HL-60 (cell line): ENCODE results near the gene EPB41L2.

Experiments used
- DNase-seq, 2 experiments: peaks; one replicate each; pipeline ENCODE4 v3.0.0-alpha.2; 2010 to 2020; ENCODE audit warnings: low read depth in 1 of 2, low spot score in 1 of 2
- H3K27ac ChIP-seq: fragments of 250-450 bp; sonication (Bioruptor Pico); replicated peaks from 2 replicates; pipeline ENCODE4 v1.5.1; 2020; ENCODE audit warnings: mild to moderate bottlenecking, moderate library complexity
- H3K27me3 ChIP-seq: fragments of 250-450 bp; sonication (Bioruptor Pico); 2 replicates; pipeline ENCODE4 v1.5.1; 2021; ENCODE audit warnings: mild to moderate bottlenecking, moderate library complexity; ENCODE audit not compliant: insufficient read depth, poor library complexity, severe bottlenecking
- H3K4me3 ChIP-seq: replicated peaks from 2 replicates; pipeline ENCODE4 v1.5.1; 2011; ENCODE audit warnings: mild to moderate bottlenecking, control low read depth, low read length; ENCODE audit not compliant: insufficient read depth
- GABPA ChIP-seq: IDR thresholded peaks from 2 replicates; pipeline ENCODE4 v1.6.1; 2012; ENCODE audit warnings: low read depth
- POLR2AphosphoS5 ChIP-seq: IDR thresholded peaks from 2 replicates; pipeline ENCODE4 v1.6.1; 2012; ENCODE audit warnings: low read depth
- SPI1 ChIP-seq: IDR thresholded peaks from 2 replicates; pipeline ENCODE4 v1.6.1; 2012; ENCODE audit warnings: low read depth, mild to moderate bottlenecking, borderline replicate concordance
- TF ChIP-seq, protein P1 (sequence below): IDR thresholded peaks from 2 replicates; pipeline ENCODE4 v1.6.1; 2012; ENCODE audit warnings: low read depth; ENCODE audit not compliant: insufficient replicate concordance
- TF ChIP-seq, protein P2 (sequence below): IDR thresholded peaks from one replicate; pipeline ENCODE4 v1.5.1; 2011; ENCODE audit warnings: low read length, control low read depth, inconsistent platforms; ENCODE audit not compliant: insufficient read depth

The EPB41L2 gene

DNA sequence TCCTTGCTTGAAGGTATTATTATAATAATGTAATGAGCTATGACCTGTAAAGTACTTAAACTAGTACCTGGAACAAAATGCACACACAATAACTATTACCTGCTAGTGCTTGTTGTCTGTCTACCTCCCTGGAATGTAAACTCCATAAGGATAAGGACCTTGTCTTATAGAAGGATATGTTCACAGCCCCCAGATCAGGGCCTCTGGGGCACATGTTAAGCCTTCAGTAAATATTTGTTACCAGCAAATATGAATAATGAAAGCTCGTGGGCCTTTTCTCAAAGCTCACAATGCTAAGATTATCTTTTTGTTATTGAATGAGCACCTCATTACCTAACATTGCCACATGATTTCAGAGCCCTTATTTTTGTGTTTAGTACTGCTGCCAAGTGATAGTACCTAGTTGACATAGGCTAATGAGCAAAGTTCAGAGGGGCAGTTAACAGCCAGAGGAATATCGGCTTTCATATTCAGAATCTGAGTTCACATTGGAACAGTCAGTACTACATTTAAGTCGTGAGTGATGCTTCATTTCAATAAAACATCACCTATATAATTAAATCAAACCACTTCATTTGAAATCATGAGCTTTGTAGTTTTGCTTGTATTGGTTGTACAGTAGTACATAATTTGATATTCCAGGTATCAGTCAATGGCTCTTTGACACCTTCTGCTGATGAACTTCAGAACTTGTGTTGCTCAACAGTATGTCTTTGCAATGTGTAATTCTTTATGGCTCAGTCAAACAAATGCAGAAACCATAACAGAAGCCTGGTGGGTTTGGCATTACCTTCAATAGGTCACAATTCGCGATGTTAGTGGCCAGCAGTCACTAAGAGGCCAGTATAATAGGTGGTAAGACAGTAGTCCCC lies 247.6 kb downstream of the EPB41L2 start:
- H3K27ac ChIP-seq, result no peak overlapping the region
- H3K27me3 ChIP-seq, result no peaks in the 10 kb centered on the region
- DNase-seq, result no peak
- TF ChIP-seq, protein P1, sequence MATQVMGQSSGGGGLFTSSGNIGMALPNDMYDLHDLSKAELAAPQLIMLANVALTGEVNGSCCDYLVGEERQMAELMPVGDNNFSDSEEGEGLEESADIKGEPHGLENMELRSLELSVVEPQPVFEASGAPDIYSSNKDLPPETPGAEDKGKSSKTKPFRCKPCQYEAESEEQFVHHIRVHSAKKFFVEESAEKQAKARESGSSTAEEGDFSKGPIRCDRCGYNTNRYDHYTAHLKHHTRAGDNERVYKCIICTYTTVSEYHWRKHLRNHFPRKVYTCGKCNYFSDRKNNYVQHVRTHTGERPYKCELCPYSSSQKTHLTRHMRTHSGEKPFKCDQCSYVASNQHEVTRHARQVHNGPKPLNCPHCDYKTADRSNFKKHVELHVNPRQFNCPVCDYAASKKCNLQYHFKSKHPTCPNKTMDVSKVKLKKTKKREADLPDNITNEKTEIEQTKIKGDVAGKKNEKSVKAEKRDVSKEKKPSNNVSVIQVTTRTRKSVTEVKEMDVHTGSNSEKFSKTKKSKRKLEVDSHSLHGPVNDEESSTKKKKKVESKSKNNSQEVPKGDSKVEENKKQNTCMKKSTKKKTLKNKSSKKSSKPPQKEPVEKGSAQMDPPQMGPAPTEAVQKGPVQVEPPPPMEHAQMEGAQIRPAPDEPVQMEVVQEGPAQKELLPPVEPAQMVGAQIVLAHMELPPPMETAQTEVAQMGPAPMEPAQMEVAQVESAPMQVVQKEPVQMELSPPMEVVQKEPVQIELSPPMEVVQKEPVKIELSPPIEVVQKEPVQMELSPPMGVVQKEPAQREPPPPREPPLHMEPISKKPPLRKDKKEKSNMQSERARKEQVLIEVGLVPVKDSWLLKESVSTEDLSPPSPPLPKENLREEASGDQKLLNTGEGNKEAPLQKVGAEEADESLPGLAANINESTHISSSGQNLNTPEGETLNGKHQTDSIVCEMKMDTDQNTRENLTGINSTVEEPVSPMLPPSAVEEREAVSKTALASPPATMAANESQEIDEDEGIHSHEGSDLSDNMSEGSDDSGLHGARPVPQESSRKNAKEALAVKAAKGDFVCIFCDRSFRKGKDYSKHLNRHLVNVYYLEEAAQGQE, result no peak
- TF ChIP-seq SPI1, result no peak
- TF ChIP-seq POLR2AphosphoS5, result no peak
- TF ChIP-seq GABPA, result no peak
- TF ChIP-seq, protein P2, sequence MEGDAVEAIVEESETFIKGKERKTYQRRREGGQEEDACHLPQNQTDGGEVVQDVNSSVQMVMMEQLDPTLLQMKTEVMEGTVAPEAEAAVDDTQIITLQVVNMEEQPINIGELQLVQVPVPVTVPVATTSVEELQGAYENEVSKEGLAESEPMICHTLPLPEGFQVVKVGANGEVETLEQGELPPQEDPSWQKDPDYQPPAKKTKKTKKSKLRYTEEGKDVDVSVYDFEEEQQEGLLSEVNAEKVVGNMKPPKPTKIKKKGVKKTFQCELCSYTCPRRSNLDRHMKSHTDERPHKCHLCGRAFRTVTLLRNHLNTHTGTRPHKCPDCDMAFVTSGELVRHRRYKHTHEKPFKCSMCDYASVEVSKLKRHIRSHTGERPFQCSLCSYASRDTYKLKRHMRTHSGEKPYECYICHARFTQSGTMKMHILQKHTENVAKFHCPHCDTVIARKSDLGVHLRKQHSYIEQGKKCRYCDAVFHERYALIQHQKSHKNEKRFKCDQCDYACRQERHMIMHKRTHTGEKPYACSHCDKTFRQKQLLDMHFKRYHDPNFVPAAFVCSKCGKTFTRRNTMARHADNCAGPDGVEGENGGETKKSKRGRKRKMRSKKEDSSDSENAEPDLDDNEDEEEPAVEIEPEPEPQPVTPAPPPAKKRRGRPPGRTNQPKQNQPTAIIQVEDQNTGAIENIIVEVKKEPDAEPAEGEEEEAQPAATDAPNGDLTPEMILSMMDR, result no peak
- H3K4me3 ChIP-seq, result no peak overlapping the region

DNA sequence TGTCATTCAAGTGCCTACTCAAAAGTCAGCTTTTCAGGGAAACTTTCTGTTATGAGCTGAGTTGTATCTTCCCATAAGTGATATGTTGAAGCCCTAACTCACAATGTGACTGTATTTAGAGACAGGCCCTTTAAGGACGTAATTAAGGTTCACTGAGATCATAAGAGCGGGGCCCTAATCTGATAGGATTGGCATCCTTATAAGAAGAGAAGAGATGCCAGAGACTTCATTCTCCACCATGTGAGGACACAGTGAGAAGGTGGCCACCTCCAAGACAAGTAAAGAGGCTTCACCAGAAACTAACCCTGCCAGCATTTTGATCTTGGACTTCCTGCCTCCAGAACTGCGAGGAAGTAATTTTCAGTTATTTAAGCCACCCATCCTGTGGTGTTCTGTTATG lies 248.5 kb downstream of the EPB41L2 start:
- no peak for DNase-seq
- no peaks in the 10 kb centered on the region for H3K27me3 ChIP-seq
- H3K27ac ChIP-seq, result no peak overlapping the region
- H3K4me3 ChIP-seq, result no peak overlapping the region
- TF ChIP-seq, protein P2, result no peak
- no peak for TF ChIP-seq POLR2AphosphoS5
- no peak for TF ChIP-seq SPI1
- TF ChIP-seq, protein P1, result no peak
- TF ChIP-seq GABPA, result no peak

DNA sequence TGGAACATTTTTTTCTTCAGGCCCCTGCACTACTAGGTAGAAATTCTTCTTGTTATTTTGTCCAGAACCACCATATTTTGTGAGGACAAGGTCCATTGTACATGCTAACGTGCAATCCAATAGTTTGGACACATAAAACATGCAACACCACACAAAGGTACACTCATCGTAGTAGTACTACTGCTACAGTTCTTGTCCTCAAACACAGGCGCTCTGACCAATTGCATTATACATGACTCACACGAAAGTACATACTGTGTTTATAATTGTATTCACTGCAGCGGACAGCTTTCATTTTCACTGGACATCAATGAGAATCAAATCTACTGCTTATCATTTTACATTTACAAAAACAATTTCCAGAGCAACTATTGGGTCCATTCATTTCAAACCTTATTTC lies 251.1 kb downstream of the EPB41L2 start:
- Histone ChIP-seq H3K4me3 (no peak overlapping the region), H3K27me3 (no peaks in the 10 kb centered on the region), H3K27ac (no peak overlapping the region)
- no peak for DNase-seq
- TF ChIP-seq POLR2AphosphoS5 (no peak), SPI1 (no peak), GABPA (no peak)
- TF ChIP-seq, protein P1, result no peak
- TF ChIP-seq, protein P2, result no peak
